Osteoblast (primary cell): ENCODE data around the gene BBLN. TPM values are rescaled to one million over a fixed set of nuclear protein-coding genes. Genes with fewer than 3 reads are reported as not detected.

Experiments
- DNase-seq: peaks from one replicate; pipeline ENCODE4 v3.0.0; 2011; ENCODE audit warnings: low spot score, mixed read lengths; ENCODE audit not compliant: insufficient read length; ENCODE audit errors: missing footprints
- H2AFZ ChIP-seq: 2 replicates; pipeline ENCODE4 v1.6.0; 2011; ENCODE audit warnings: mild to moderate bottlenecking, low read length
- H3K27ac ChIP-seq: 2 replicates; pipeline ENCODE4 v1.5.1; 2011; ENCODE audit warnings: mild to moderate bottlenecking, low read depth, low read length, moderate library complexity
- H3K27me3 ChIP-seq: 2 replicates; pipeline ENCODE4 v1.6.0; 2012; ENCODE audit warnings: mild to moderate bottlenecking, control low read depth, inconsistent platforms, low read length, moderate library complexity; ENCODE audit not compliant: insufficient read depth
- H3K36me3 ChIP-seq: 2 replicates; pipeline ENCODE4 v1.5.1; 2011; ENCODE audit warnings: mild to moderate bottlenecking, low read length, control low read depth, moderate library complexity; ENCODE audit not compliant: insufficient read depth
- H3K4me1 ChIP-seq: 2 replicates; pipeline ENCODE4 v1.5.1; 2011; ENCODE audit warnings: mild to moderate bottlenecking, low read length, control low read depth, moderate library complexity; ENCODE audit not compliant: insufficient read depth
- H3K4me2 ChIP-seq: 2 replicates; pipeline ENCODE4 v1.6.0; 2011; ENCODE audit warnings: mild to moderate bottlenecking, low read length; ENCODE audit not compliant: insufficient read depth
- H3K4me3 ChIP-seq: fragments of 200-600 bp; sonication (generic); 3 replicates; pipeline ENCODE4 v1.5.1; 2012; ENCODE audit warnings: mild to moderate bottlenecking, low read length, inconsistent platforms; ENCODE audit not compliant: insufficient read depth
- H3K79me2 ChIP-seq: 2 replicates; pipeline ENCODE4 v1.6.0; 2012; ENCODE audit warnings: mild to moderate bottlenecking, low read length, control low read depth, inconsistent platforms; ENCODE audit not compliant: insufficient read depth
- H3K9me3 ChIP-seq: 2 replicates; pipeline ENCODE4 v1.5.1; 2011; ENCODE audit warnings: low read depth, low read length, control low read depth
- H4K20me1 ChIP-seq: 2 replicates; pipeline ENCODE4 v1.6.0; 2012; ENCODE audit warnings: mild to moderate bottlenecking, low read length, control low read depth; ENCODE audit not compliant: insufficient read depth
- total RNA-seq: library from RNA; depleted of rRNA; stranded (reverse); fragments of >200 nt; gene quantifications from 2 replicates; pipeline ENCODE4 v1.2.3, GENCODE V29; 2012
- TF ChIP-seq, protein P1 (sequence below): IDR thresholded peaks from 2 replicates; pipeline ENCODE4 v1.5.1; 2011; ENCODE audit warnings: mild to moderate bottlenecking, low read depth, low read length, moderate library complexity; ENCODE audit errors: extremely low read depth

BBLN gene
- total RNA-seq, 1 donor, result 33.3 TPM

DNA sequence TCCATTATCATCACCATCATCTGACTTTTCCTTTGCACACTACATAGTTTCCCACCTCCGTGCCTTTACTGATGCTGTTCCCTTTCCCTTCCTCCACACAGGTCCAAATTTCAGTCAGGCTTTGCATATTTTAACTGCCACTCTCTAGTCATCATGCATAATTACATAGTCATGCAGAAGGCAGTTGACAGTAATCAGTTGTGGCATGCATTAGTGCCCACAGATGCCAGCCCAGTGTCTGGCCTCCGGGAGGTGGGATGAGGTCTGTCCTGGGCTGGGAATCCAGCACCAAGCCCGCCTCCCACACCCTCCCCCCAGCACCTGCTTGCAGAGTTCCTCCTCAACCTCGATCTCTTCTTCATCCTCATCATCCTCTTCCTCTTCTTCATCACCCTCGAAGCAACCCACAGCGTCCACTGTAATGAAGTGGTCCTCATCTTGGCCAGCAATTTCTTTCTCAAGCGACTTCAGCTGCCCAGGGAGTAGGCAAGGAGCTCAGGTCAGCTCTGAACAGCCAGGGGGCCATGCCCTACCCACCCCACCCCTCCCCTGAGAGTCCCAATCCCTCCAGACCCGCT is 8.8 kb downstream of the BBLN start:
- TF ChIP-seq, protein P1, sequence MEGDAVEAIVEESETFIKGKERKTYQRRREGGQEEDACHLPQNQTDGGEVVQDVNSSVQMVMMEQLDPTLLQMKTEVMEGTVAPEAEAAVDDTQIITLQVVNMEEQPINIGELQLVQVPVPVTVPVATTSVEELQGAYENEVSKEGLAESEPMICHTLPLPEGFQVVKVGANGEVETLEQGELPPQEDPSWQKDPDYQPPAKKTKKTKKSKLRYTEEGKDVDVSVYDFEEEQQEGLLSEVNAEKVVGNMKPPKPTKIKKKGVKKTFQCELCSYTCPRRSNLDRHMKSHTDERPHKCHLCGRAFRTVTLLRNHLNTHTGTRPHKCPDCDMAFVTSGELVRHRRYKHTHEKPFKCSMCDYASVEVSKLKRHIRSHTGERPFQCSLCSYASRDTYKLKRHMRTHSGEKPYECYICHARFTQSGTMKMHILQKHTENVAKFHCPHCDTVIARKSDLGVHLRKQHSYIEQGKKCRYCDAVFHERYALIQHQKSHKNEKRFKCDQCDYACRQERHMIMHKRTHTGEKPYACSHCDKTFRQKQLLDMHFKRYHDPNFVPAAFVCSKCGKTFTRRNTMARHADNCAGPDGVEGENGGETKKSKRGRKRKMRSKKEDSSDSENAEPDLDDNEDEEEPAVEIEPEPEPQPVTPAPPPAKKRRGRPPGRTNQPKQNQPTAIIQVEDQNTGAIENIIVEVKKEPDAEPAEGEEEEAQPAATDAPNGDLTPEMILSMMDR, result no peak

DNA sequence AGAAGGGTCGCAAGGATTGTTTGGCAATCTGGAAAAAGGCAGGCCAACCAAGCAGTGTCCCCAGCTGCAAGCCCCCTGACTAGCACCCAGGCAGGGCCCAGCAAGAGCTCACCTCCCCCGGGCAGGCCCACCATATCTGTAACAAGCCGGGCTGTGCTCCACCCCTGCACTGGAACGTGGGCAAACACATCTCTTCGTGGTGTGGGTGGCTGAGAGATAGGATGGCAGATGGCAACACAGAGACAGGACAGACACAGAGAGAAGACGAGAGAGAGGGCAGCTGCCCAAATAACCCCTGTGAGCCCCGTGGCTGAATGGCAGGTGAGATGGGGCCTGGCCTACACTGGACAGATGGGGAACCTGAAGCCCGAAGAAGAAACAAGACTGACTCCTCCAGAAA is 9.4 kb downstream of the BBLN start:
- H3K27ac ChIP-seq, result no peak overlapping the region
- H3K27me3 ChIP-seq, result no peaks in the 10 kb centered on the region
- no peak overlapping the region for H3K4me2 ChIP-seq
- TF ChIP-seq, protein P1, result no peak
- H3K4me1 ChIP-seq, result peaks cover 8% of the 10 kb centered on the region
- H3K9me3 ChIP-seq, result no peaks in the 10 kb centered on the region
- H3K79me2 ChIP-seq, result peaks cover 7% of the 10 kb centered on the region
- H4K20me1 ChIP-seq, result peaks cover 5% of the 10 kb centered on the region
- no peak overlapping the region for H2AFZ ChIP-seq
- H3K4me3 ChIP-seq, result no peak overlapping the region
- peaks cover 55% of the 10 kb centered on the region for H3K36me3 ChIP-seq
- peak; percentile 21 for DNase-seq

More for the DNA sequence above, 8.8 kb downstream of the BBLN start:
- DNase-seq, result peak; percentile 69
- Histone ChIP-seq H3K27ac (no peak overlapping the region), H3K9me3 (no peaks in the 10 kb centered on the region), H3K27me3 (no peaks in the 10 kb centered on the region), H3K4me2 (no peak overlapping the region), H3K79me2 (peaks cover 5% of the 10 kb centered on the region), H3K36me3 (peaks cover 49% of the 10 kb centered on the region), H2AFZ (no peak overlapping the region), H3K4me3 (no peak overlapping the region), H4K20me1 (peaks cover 7% of the 10 kb centered on the region), H3K4me1 (peaks cover 8% of the 10 kb centered on the region)

DNA sequence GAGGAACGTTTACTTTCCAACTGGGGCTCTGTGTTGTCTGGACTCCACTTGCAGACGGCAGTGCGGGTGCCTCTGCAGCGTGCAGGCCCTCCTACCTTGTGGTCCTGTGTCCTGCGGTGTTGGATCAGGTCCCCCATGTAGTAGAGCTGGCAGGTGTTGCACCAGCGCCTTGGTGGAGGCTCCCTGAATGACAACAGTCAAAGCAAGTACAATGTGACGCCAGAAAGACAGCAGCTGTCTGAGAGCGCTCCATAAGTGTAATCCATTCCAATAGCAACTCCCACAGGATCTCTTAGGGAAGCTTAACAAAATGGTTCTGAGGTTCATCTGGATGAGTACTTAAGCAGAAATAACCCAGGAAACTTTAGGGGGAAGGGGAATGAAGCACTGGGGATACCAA is 9.9 kb downstream of the BBLN start:
- peak; percentile 61 for DNase-seq
- TF ChIP-seq, protein P1, result no peak
- H3K9me3 ChIP-seq, result no peaks in the 10 kb centered on the region

GRCh38 chr9:128174062-128174461 is 14.0 kb downstream of the BBLN start:
- DNase-seq, result peak; percentile 13
- H2AFZ ChIP-seq, result no peak overlapping the region
- no peak overlapping the region for H3K4me3 ChIP-seq
- peaks cover 2% of the 10 kb centered on the region for H3K4me1 ChIP-seq
- H3K36me3 ChIP-seq, result peaks cover 63% of the 10 kb centered on the region
- H3K9me3 ChIP-seq, result peaks cover 4% of the 10 kb centered on the region
- no peak overlapping the region for H3K27ac ChIP-seq
- H3K79me2 ChIP-seq, result peaks cover 2% of the 10 kb centered on the region
- TF ChIP-seq, protein P1, result no peak
- H3K4me2 ChIP-seq, result no peak overlapping the region
- H4K20me1 ChIP-seq, result no peaks in the 10 kb centered on the region
- H3K27me3 ChIP-seq, result no peaks in the 10 kb centered on the region

More for the DNA sequence above, 9.9 kb downstream of the BBLN start:
- Histone ChIP-seq H3K4me1 (peaks cover 8% of the 10 kb centered on the region), H3K27ac (no peak overlapping the region), H4K20me1 (peaks cover 2% of the 10 kb centered on the region), H3K4me3 (no peak overlapping the region), H3K36me3 (peaks cover 57% of the 10 kb centered on the region), H3K79me2 (peaks cover 7% of the 10 kb centered on the region), H2AFZ (no peak overlapping the region), H3K4me2 (no peak overlapping the region), H3K27me3 (no peaks in the 10 kb centered on the region)
